Adrenal gland (tissue), 12 donors: ENCODE results near the gene GLCE. TPM values are rescaled to one million over a fixed set of nuclear protein-coding genes. Genes with fewer than 3 reads are reported as not detected.

ENCODE experiments used
- DNase-seq, 7 donors: peaks; one replicate each; pipeline ENCODE4 v3.0.0-alpha.2; 2019 to 2020
- H3K27ac ChIP-seq, 5 donors: fragments of 200-600 bp; sonication (generic) in 4 of 5; 1 replicate in 3 of 5; 2 replicates in 2 of 5; pipeline versions ENCODE4 v1.5.1 to v1.8.0; 2016 to 2020; ENCODE audit warnings: mild to moderate bottlenecking in 1 of 5
- H3K27me3 ChIP-seq: fragments of 200-600 bp; 2 replicates; pipeline ENCODE4 v1.8.0; 2021
- H3K36me3 ChIP-seq, 2 donors: fragments of 200-600 bp; replicated peaks in 1 of 2; 1 replicate in 1 of 2; 2 replicates in 1 of 2; pipeline versions ENCODE4 v1.5.1 to v1.8.0; 2018 to 2022
- H3K4me1 ChIP-seq, 2 donors: fragments of 200-600 bp; replicated peaks in 1 of 2; 1 replicate in 1 of 2; 2 replicates in 1 of 2; pipeline versions ENCODE4 v1.5.1 to v1.8.0; 2018 to 2021
- H3K4me3 ChIP-seq, 4 donors: fragments of 200-600 bp; sonication (generic) in 3 of 4; one replicate each; pipeline ENCODE4 v1.5.1; 2016 to 2018
- H3K9me3 ChIP-seq, 3 donors: fragments of 200-600 bp; sonication (generic) in 1 of 3; replicated peaks in 1 of 3; 1 replicate in 2 of 3; 2 replicates in 1 of 3; pipeline versions ENCODE4 v1.5.1 to v1.8.0; 2016 to 2021
- POLR2A ChIP-seq, 2 donors: fragments of 450-650 bp; IDR thresholded peaks; one replicate each; pipeline ENCODE4 v1.6.1; 2017; ENCODE audit warnings: antibody characterized with exemption in 2 of 2, mild to moderate bottlenecking in 2 of 2, moderate library complexity in 1 of 2
- WGBS, 4 donors: extraction: QIAGEN DNeasy Blood & Tissue Kit in 2 of 4; methylation state at CpG; one replicate each; pipeline versions ENCODE4 v1.1.5 to v1.1.7; 2013 to 2017; 5-methylcytosine and 5-hydroxymethylcytosine counted together
- intact Hi-C, 2 donors: fragments of 100-400 bp; cut with DNase I; formaldehyde crosslinking; loops; one replicate each; pipeline versions ENCODE4 v1.14.1 to v1.15.0; 2022 to 2023
- polyA plus RNA-seq, 3 donors: library from polyadenylated mRNA; stranded (reverse); fragments of 200-250 nt in 2 of 3; fragments of 350-450 nt in 1 of 3; fragmentation: Illumina TruSeq in 1 of 3; extraction: RNeasy Lipid Tissue Mini Kit (QIAGEN cat#74804) in 1 of 3; gene quantifications; one replicate each; pipeline ENCODE4 v1.2.3, GENCODE V29; 2013 to 2014
- total RNA-seq, 9 donors: library from RNA; depleted of rRNA in 4 of 9; stranded (reverse); fragments of >200 nt in 4 of 9; fragments of 120-200 nt in 1 of 9; fragmentation: NEBNext Ultra II Directional in 1 of 9; extraction: Animal tissue kit (Norgen Biotek cat#: 25700) in 1 of 9; gene quantifications; one replicate each; pipeline versions ENCODE4 v1.1.0 to v1.2.4, GENCODE V29; 2013 to 2023
- TF ChIP-seq, protein P1 (sequence below), 6 experiments: fragments of 450-650 bp in 4 of 6; fragments of 200-600 bp in 2 of 6; sonication (generic) in 1 of 6; IDR thresholded peaks; 1 replicate in 5 of 6; 2 replicates in 1 of 6; pipeline versions ENCODE4 v1.5.1 to v1.8.0; 2016 to 2021; ENCODE audit warnings: antibody characterized with exemption in 6 of 6, mild to moderate bottlenecking in 2 of 6, moderate library complexity in 1 of 6
- donor health status: healthy with polysubstance abuse.
- donor health status: Bipolar disorder and iron deficiency.
- donor health status: DM: yes; HTN: yes; CAD: no.
- donor health status: DM: no; HTN: no; CAD: no.
- donor health status: DM: no; HTN: no; CAD: no.
- donor health status: DM: yes; HTN: yes; CAD: no.

Gene GLCE
- total and polyA plus RNA-seq, 12 donors = 9.3 to 48.4 (median 28.1) TPM

DNA sequence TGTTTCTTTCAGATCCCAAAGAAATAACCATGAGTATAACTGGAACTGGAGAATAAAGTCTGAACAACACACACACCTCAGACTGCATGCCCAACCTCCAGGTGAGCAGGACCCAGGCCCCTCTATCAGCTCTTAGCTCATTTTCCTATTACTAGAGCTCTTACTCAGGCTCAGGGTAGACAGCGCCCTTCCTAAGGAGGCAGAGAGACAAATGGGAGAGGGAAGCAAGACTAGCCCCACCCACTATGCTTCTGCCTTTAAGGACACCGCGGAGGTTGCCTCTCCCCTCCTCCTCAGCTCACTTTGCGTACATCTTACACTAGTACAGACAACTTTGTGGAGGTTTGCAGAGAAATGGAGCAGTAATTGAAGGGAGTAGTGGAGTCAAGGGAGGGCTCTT, 44.0 kb upstream of the GLCE start:
- intact Hi-C loops = no loop called here

DNA sequence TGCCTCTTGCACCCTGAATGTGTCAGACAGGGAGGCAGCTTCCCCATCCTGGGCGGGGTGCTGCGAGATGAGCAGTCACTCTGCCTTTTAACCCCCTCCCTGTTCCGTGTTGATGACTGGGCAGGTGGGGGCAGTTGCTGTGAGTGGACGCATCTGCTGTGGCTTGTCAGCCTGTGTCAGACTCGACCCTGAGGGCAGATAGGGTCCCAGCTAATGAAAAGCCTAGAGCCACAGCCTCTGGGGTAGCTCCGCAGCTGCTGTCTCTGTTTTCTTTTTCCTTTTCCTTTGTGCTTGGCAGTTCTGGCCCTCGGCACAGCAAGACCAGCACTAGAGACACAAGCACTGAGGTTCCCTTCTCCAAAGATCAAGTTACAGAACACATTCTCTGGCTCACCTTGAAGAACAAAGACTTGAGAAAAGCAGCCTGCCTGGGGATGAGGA, 43.0 kb upstream of the GLCE start:
- Histone ChIP-seq H3K36me3 (no peaks in the 10 kb centered on the region), H3K27me3 (no peaks in the 10 kb centered on the region), H3K27ac (no peak overlapping the region), H3K9me3 (no peaks in the 10 kb centered on the region), H3K4me3 (no peak overlapping the region), H3K4me1 (no peaks in the 10 kb centered on the region)
- TF ChIP-seq, protein P1, sequence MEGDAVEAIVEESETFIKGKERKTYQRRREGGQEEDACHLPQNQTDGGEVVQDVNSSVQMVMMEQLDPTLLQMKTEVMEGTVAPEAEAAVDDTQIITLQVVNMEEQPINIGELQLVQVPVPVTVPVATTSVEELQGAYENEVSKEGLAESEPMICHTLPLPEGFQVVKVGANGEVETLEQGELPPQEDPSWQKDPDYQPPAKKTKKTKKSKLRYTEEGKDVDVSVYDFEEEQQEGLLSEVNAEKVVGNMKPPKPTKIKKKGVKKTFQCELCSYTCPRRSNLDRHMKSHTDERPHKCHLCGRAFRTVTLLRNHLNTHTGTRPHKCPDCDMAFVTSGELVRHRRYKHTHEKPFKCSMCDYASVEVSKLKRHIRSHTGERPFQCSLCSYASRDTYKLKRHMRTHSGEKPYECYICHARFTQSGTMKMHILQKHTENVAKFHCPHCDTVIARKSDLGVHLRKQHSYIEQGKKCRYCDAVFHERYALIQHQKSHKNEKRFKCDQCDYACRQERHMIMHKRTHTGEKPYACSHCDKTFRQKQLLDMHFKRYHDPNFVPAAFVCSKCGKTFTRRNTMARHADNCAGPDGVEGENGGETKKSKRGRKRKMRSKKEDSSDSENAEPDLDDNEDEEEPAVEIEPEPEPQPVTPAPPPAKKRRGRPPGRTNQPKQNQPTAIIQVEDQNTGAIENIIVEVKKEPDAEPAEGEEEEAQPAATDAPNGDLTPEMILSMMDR (IDR thresholded peaks at IDR 0.05) = no peak
- no peak for TF ChIP-seq POLR2A (IDR thresholded peaks at IDR 0.05)
- DNase-seq = no peak
- intact Hi-C loops = no loop called here
- 49 to 69% (median 60%) methylated on average over 5 to 7 of the region's 7 CpGs for WGBS, 4 donors

More for the DNA sequence above, 44.0 kb upstream of the GLCE start:
- Histone ChIP-seq H3K27me3 (no peaks in the 10 kb centered on the region), H3K9me3 (no peaks in the 10 kb centered on the region), H3K36me3 (no peaks in the 10 kb centered on the region), H3K27ac (no peak overlapping the region), H3K4me1 (no peaks in the 10 kb centered on the region), H3K4me3 (no peak overlapping the region)
- DNase-seq = no peak
- TF ChIP-seq, protein P1 (IDR thresholded peaks at IDR 0.05) = no peak
- TF ChIP-seq POLR2A (IDR thresholded peaks at IDR 0.05) = no peak
- 74 to 89% (median 77%) methylated on average over 4 of the region's 4 CpGs for WGBS, 4 donors

DNA sequence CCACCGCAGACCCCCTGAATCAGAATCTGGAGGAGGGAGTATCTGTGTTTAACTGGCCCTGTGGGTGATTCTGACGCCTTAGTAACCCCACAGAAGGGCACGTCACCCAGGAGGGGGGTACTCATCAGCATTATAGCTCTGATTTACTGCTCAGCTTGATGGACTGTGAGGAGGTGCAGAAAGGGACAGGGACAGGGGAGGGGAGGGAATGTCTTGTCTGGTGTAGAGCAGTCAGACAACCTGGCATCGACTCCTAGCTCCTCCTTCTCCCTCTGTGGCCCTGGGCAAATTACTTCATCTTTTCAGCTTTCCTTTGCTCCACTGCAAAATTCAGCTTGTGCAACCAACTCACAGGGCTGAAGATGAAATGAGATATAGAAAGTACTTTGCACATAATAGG, 42.3 kb upstream of the GLCE start:
- H3K27ac ChIP-seq = no peak overlapping the region
- no peaks in the 10 kb centered on the region for H3K36me3 ChIP-seq
- H3K4me1 ChIP-seq = no peaks in the 10 kb centered on the region
- TF ChIP-seq, protein P1 (IDR thresholded peaks at IDR 0.05) = no peak
- TF ChIP-seq POLR2A (IDR thresholded peaks at IDR 0.05) = no peak
- no peaks in the 10 kb centered on the region for H3K9me3 ChIP-seq
- peak in 1 of 7 donors; percentile 48 for DNase-seq
- no peaks in the 10 kb centered on the region for H3K27me3 ChIP-seq
- H3K4me3 ChIP-seq = no peak overlapping the region
- intact Hi-C loops = no loop called here
- WGBS, 4 donors = 38 to 56% (median 50%) methylated on average over 1 to 4 of the region's 4 CpGs

DNA sequence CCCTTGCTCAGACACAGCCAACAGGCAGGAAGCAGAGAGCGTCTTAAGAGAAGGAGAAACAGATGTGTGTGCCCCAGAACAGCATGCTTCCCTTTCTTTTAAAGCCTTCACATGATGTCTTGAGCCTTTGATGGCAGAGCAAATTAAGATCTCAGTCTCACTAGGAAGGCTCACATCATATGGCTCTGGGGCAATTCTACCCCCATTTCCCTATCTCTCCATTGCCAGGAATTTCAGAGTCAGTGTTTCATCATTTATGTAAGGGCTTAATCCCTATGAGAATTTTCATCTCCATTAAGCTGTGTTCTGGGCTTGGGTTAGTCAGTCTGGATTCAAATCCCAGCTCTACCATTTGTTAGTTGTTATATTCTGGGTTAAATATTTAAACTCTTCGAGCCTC, 41.4 kb upstream of the GLCE start:
- TF ChIP-seq, protein P1 (IDR thresholded peaks at IDR 0.05) = no peak
- TF ChIP-seq POLR2A (IDR thresholded peaks at IDR 0.05) = no peak
- no peak for DNase-seq
- Histone ChIP-seq H3K27me3 (no peaks in the 10 kb centered on the region), H3K9me3 (no peaks in the 10 kb centered on the region), H3K27ac (no peak overlapping the region), H3K4me3 (no peak overlapping the region), H3K36me3 (no peaks in the 10 kb centered on the region), H3K4me1 (no peaks in the 10 kb centered on the region)
- WGBS, 4 donors = 62 to 67% (median 66%) methylated on average over 2 of the region's 2 CpGs
- intact Hi-C loops = no loop called here
